ENCODE data around the gene TMPRSS15. TPM values are rescaled to one million over a fixed set of nuclear protein-coding genes. Genes with fewer than 3 reads are reported as not detected.
A peak's percentile ranks its signal among the peaks of the same experiment; 100 is the strongest.

Gene TMPRSS15
- polyA plus RNA-seq, 1 donor (not counting 4 experiments of a cell fraction or from before 2014, with no cell fraction given), result not detected

DNA sequence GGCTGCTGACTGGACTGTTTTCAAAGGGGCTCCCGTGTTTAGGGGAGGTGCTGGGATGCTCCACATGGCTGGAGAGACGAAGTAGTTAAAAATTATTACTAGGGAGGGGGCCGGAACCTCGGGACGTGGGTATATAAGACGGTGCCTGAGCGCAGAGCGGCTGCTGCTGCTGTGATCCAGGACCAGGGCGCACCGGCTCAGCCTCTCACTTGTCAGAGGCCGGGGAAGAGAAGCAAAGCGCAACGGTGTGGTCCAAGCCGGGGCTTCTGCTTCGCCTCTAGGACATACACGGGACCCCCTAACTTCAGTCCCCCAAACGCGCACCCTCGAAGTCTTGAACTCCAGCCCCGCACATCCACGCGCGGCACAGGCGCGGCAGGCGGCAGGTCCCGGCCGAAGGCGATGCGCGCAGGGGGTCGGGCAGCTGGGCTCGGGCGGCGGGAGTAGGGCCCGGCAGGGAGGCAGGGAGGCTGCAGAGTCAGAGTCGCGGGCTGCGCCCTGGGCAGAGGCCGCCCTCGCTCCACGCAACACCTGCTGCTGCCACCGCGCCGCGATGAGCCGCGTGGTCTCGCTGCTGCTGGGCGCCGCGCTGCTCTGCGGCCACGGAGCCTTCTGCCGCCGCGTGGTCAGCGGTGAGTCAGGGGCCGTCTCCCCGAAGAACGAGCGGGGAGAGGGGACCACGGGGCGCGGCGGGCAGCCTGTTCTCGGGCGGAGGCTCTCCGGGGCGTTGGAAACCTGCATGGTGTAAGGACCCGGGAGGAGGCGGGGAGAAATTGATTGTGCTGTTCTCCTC, 158.7 kb downstream of the TMPRSS15 start, which contains the start of gene CHODL:
TSS of gene CHODL (plus strand) at position 163 of the 793 bp plus-strand sequence. CDS start at position 554, 391 bp downstream.
- Histone ChIP-seq H3K9ac (ENCODE audit: control insufficient read depth, extremely low read depth, insufficient read depth, low read length) (no peak within 1 kb of the TSS), H3K9me1 (ENCODE audit: control insufficient read depth, extremely low read depth, insufficient read depth, low read length) (no peaks in the 10 kb centered on the region), H2AFZ (ENCODE audit: control insufficient read depth, low read length) (no peak within 1 kb of the TSS), H3K27ac (ENCODE audit: control insufficient read depth, insufficient read depth, low read length) (no peak within 1 kb of the TSS), H3K4me1 (ENCODE audit: control insufficient read depth, extremely low read depth, insufficient read depth, low read length) (no peaks in the 10 kb centered on the region), H3K79me2 (ENCODE audit: control insufficient read depth, insufficient read depth, low read length) (no peaks in the 10 kb centered on the region), H4K20me1 (ENCODE audit: control insufficient read depth, extremely low read depth, insufficient read depth, low read length) (no peaks in the 10 kb centered on the region), H3K4me3 (ENCODE audit: control insufficient read depth in 2 of 3, extremely low read depth in 1 of 3, insufficient read depth in 2 of 3, low read depth in 1 of 3, low read length in 3 of 3) (peak within 1 kb of the TSS in 1 of 3 experiments; percentile 23), H3K27me3 (ENCODE audit: control insufficient read depth, extremely low read depth, insufficient read depth, low read length) (peaks cover 22% of the 10 kb centered on the region), H3K36me3 (ENCODE audit: control insufficient read depth in 2 of 2, extremely low read depth in 1 of 2, insufficient read depth in 2 of 2, low read length in 2 of 2) (no peaks in the 10 kb centered on the region), H3K9me3 (ENCODE audit: control insufficient read depth, low read depth, low read length) (no peaks in the 10 kb centered on the region), H3K4me2 (ENCODE audit: control insufficient read depth, extremely low read depth, insufficient read depth, low read depth, low read length) (peak within 1 kb of the TSS; percentile 8)
- FAIRE-seq (no peak), DNase-seq (ENCODE audit: low read depth, low spot score) (no peak)
- TF ChIP-seq, protein P1, sequence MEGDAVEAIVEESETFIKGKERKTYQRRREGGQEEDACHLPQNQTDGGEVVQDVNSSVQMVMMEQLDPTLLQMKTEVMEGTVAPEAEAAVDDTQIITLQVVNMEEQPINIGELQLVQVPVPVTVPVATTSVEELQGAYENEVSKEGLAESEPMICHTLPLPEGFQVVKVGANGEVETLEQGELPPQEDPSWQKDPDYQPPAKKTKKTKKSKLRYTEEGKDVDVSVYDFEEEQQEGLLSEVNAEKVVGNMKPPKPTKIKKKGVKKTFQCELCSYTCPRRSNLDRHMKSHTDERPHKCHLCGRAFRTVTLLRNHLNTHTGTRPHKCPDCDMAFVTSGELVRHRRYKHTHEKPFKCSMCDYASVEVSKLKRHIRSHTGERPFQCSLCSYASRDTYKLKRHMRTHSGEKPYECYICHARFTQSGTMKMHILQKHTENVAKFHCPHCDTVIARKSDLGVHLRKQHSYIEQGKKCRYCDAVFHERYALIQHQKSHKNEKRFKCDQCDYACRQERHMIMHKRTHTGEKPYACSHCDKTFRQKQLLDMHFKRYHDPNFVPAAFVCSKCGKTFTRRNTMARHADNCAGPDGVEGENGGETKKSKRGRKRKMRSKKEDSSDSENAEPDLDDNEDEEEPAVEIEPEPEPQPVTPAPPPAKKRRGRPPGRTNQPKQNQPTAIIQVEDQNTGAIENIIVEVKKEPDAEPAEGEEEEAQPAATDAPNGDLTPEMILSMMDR (optimal IDR thresholded peaks at IDR 0.05 in 1 of 3, IDR thresholded peaks at IDR 0.05 in 1 of 3, conservative IDR thresholded peaks at IDR 0.05 in 1 of 3; ENCODE audit: extremely low read depth in 1 of 3, insufficient read depth in 2 of 3, low read length in 3 of 3), result no peak
- peak; percentile 78 for TF ChIP-seq EZH2 (IDR thresholded peaks at IDR 0.05; ENCODE audit: low read length)
- dilution Hi-C loops (cut with MboI; ENCODE audit: extremely low pct_ligation_motif_present, low sequenced_read_pairs), result no loop called here

DNA sequence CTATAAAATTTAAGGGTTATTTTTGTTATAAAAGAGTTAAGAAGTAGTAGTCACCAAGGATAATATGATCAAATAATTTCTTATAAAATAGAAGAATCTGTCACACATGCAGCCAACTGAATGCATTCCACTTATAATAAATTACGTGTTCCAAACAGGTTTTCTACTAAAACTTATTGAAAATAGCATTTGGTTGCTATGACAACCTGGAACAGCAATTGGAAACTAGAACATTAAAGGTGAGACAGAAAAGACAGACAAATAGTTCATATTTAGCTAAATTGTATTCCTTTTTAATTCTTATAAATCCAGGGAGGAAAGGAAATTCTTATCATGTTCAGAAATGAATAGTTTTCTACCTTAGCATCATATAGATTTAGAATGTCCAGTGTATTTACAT, 168.0 kb downstream of the TMPRSS15 start:
- no peaks in the 10 kb centered on the region for H3K27me3 ChIP-seq (ENCODE audit: control insufficient read depth, extremely low read depth, insufficient read depth, low read length)
- no peaks in the 10 kb centered on the region for H3K79me2 ChIP-seq (ENCODE audit: control insufficient read depth, insufficient read depth, low read length)
- H3K4me3 ChIP-seq (ENCODE audit: control insufficient read depth in 2 of 3, extremely low read depth in 1 of 3, insufficient read depth in 2 of 3, low read depth in 1 of 3, low read length in 3 of 3), result no peak overlapping the region
- TF ChIP-seq, protein P1 (optimal IDR thresholded peaks at IDR 0.05 in 1 of 3, IDR thresholded peaks at IDR 0.05 in 1 of 3, conservative IDR thresholded peaks at IDR 0.05 in 1 of 3; ENCODE audit: extremely low read depth in 1 of 3, insufficient read depth in 2 of 3, low read length in 3 of 3), result no peak
- no peak for TF ChIP-seq EZH2 (IDR thresholded peaks at IDR 0.05; ENCODE audit: low read length)
- H3K36me3 ChIP-seq (ENCODE audit: control insufficient read depth in 2 of 2, extremely low read depth in 1 of 2, insufficient read depth in 2 of 2, low read length in 2 of 2), result no peaks in the 10 kb centered on the region
- no peaks in the 10 kb centered on the region for H4K20me1 ChIP-seq (ENCODE audit: control insufficient read depth, extremely low read depth, insufficient read depth, low read length)
- DNase-seq (ENCODE audit: low read depth, low spot score) (no peak), FAIRE-seq (no peak)
- no peak overlapping the region for H2AFZ ChIP-seq (ENCODE audit: control insufficient read depth, low read length)
- no peaks in the 10 kb centered on the region for H3K9me3 ChIP-seq (ENCODE audit: control insufficient read depth, low read depth, low read length)
- no peaks in the 10 kb centered on the region for H3K9me1 ChIP-seq (ENCODE audit: control insufficient read depth, extremely low read depth, insufficient read depth, low read length)
- no peak overlapping the region for H3K27ac ChIP-seq (ENCODE audit: control insufficient read depth, insufficient read depth, low read length)
- H3K4me2 ChIP-seq (ENCODE audit: control insufficient read depth, extremely low read depth, insufficient read depth, low read depth, low read length), result no peak overlapping the region
- no peaks in the 10 kb centered on the region for H3K4me1 ChIP-seq (ENCODE audit: control insufficient read depth, extremely low read depth, insufficient read depth, low read length)
- dilution Hi-C loops (cut with MboI; ENCODE audit: extremely low pct_ligation_motif_present, low sequenced_read_pairs), result no loop called here
- no peak overlapping the region for H3K9ac ChIP-seq (ENCODE audit: control insufficient read depth, extremely low read depth, insufficient read depth, low read length)

Data from keratinocyte (primary cell).